ENCODE results near the gene SLC12A2. TPM values are rescaled to one million over a fixed set of nuclear protein-coding genes. Genes with fewer than 3 reads are reported as not detected.

SLC12A2 gene
- total RNA-seq, 2 experiments from 2014 or later: 20.6 to 36.5 TPM

DNA sequence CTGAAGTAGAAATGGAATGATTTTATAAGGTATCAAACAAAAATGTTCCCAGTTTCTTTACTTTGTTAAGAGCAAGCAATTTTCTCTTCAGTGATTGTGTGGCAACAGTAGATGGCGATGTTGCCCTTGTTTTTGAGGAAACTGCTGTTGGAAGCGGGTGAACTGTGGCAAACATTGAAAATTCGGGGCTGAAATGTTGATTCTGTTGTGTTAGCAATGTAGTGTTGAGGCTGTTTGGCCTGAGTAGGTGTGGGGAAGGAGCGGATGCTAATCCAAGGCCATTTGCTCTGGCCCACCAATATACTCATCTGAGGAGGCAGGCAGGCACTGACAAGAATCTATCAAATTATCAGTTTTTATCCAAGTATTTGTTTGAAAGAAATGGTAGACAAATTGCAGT, 129.8 kb downstream of the SLC12A2 start:
- CTCF ChIA-PET (ENCODE audit: unreplicated experiment): no interaction called here
- DNase-seq (ENCODE audit: low spot score): peak; percentile 56
- Histone ChIP-seq H3K4me3 (ENCODE audit: low read depth, low read length, poor library complexity, severe bottlenecking) (no peak overlapping the region), H3K79me2 (ENCODE audit: insufficient read depth, low read depth, low read length) (no peaks in the 10 kb centered on the region), H2AFZ (ENCODE audit: low read length) (no peak overlapping the region), H3K36me3 (ENCODE audit: insufficient read depth, low read length) (no peaks in the 10 kb centered on the region), H3K4me1 (ENCODE audit: insufficient read depth, low read length, poor library complexity, severe bottlenecking) (no peaks in the 10 kb centered on the region), H3K9me3 (ENCODE audit: low read length) (no peaks in the 10 kb centered on the region), H4K20me1 (ENCODE audit: insufficient read depth, low read length) (no peaks in the 10 kb centered on the region), H3K27ac (ENCODE audit: low read depth, low read length, poor library complexity, severe bottlenecking) (no peak overlapping the region), H3K4me2 (ENCODE audit: low read length) (no peak overlapping the region), H3K9me2 (ENCODE audit: insufficient read depth, low read length) (no peaks in the 10 kb centered on the region)
- TF ChIP-seq, protein P1, sequence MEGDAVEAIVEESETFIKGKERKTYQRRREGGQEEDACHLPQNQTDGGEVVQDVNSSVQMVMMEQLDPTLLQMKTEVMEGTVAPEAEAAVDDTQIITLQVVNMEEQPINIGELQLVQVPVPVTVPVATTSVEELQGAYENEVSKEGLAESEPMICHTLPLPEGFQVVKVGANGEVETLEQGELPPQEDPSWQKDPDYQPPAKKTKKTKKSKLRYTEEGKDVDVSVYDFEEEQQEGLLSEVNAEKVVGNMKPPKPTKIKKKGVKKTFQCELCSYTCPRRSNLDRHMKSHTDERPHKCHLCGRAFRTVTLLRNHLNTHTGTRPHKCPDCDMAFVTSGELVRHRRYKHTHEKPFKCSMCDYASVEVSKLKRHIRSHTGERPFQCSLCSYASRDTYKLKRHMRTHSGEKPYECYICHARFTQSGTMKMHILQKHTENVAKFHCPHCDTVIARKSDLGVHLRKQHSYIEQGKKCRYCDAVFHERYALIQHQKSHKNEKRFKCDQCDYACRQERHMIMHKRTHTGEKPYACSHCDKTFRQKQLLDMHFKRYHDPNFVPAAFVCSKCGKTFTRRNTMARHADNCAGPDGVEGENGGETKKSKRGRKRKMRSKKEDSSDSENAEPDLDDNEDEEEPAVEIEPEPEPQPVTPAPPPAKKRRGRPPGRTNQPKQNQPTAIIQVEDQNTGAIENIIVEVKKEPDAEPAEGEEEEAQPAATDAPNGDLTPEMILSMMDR (conservative IDR thresholded peaks at IDR 0.05; ENCODE audit: low read length): peak; percentile 85
- TF ChIP-seq EZH2phosphoT487 (IDR thresholded peaks at IDR 0.05; ENCODE audit: borderline replicate concordance, low read depth, low read length): no peak
- intact Hi-C loops (cut with micrococcal nuclease; ENCODE audit: unreplicated experiment): loop anchor here (2.0 to 5.0 kb wide), 4 partner anchors 284 to 1554 kb away; no protein-coding TSS in a partner anchor
- BruUV-seq (replicated peaks): no TSS peak
- POLR2A ChIA-PET: no interaction called here

GRCh38 chr5:128213833-128214232, 130.3 kb downstream of the SLC12A2 start:
- intact Hi-C loops (cut with micrococcal nuclease; ENCODE audit: unreplicated experiment): loop anchor here (2.0 to 5.0 kb wide), 4 partner anchors 283 to 1553 kb away; no protein-coding TSS in a partner anchor
- DNase-seq (ENCODE audit: low spot score): no peak
- TF ChIP-seq, protein P1 (conservative IDR thresholded peaks at IDR 0.05; ENCODE audit: low read length): no peak
- TF ChIP-seq EZH2phosphoT487 (IDR thresholded peaks at IDR 0.05; ENCODE audit: borderline replicate concordance, low read depth, low read length): no peak
- CTCF ChIA-PET (ENCODE audit: unreplicated experiment): no interaction called here
- POLR2A ChIA-PET: no interaction called here
- Histone ChIP-seq H3K36me3 (ENCODE audit: insufficient read depth, low read length) (no peaks in the 10 kb centered on the region), H3K27ac (ENCODE audit: low read depth, low read length, poor library complexity, severe bottlenecking) (no peak overlapping the region), H3K4me1 (ENCODE audit: insufficient read depth, low read length, poor library complexity, severe bottlenecking) (no peaks in the 10 kb centered on the region), H3K9me2 (ENCODE audit: insufficient read depth, low read length) (no peaks in the 10 kb centered on the region), H2AFZ (ENCODE audit: low read length) (no peak overlapping the region), H3K79me2 (ENCODE audit: insufficient read depth, low read depth, low read length) (no peaks in the 10 kb centered on the region), H3K9me3 (ENCODE audit: low read length) (no peaks in the 10 kb centered on the region), H4K20me1 (ENCODE audit: insufficient read depth, low read length) (no peaks in the 10 kb centered on the region), H3K4me3 (ENCODE audit: low read depth, low read length, poor library complexity, severe bottlenecking) (no peak overlapping the region), H3K4me2 (ENCODE audit: low read length) (no peak overlapping the region)
- no TSS peak for BruUV-seq (replicated peaks)

DNA sequence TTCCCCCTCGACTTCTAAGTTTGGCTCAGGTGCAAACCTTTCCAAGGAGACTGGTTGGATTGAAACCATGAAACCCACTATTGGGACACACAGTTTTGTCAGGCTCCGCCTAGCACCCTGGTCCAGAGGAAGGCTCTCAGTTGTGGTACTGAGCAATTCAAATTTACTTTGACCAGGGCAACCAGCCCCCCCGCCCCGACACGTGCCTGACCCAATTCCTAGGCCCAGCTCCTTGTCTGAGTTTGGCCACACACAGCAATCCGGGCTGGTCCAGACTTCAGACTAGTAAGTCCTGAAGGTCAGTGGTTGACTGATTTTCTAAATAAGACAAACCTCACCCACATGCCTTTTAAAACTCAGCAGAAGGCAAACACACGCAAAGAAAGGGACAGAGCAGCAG, 132.7 kb downstream of the SLC12A2 start:
- BruUV-seq (replicated peaks): no TSS peak
- Histone ChIP-seq H4K20me1 (ENCODE audit: insufficient read depth, low read length) (no peaks in the 10 kb centered on the region), H3K9me3 (ENCODE audit: low read length) (no peaks in the 10 kb centered on the region), H3K4me2 (ENCODE audit: low read length) (no peak overlapping the region), H3K27ac (ENCODE audit: low read depth, low read length, poor library complexity, severe bottlenecking) (no peak overlapping the region), H2AFZ (ENCODE audit: low read length) (no peak overlapping the region), H3K4me3 (ENCODE audit: low read depth, low read length, poor library complexity, severe bottlenecking) (no peak overlapping the region), H3K36me3 (ENCODE audit: insufficient read depth, low read length) (no peaks in the 10 kb centered on the region), H3K9me2 (ENCODE audit: insufficient read depth, low read length) (no peaks in the 10 kb centered on the region), H3K79me2 (ENCODE audit: insufficient read depth, low read depth, low read length) (no peaks in the 10 kb centered on the region), H3K4me1 (ENCODE audit: insufficient read depth, low read length, poor library complexity, severe bottlenecking) (no peaks in the 10 kb centered on the region)
- intact Hi-C loops (cut with micrococcal nuclease; ENCODE audit: unreplicated experiment): no loop called here
- POLR2A ChIA-PET: no interaction called here
- CTCF ChIA-PET (ENCODE audit: unreplicated experiment): no interaction called here
- no peak for DNase-seq (ENCODE audit: low spot score)
- no peak for TF ChIP-seq EZH2phosphoT487 (IDR thresholded peaks at IDR 0.05; ENCODE audit: borderline replicate concordance, low read depth, low read length)
- TF ChIP-seq, protein P1 (conservative IDR thresholded peaks at IDR 0.05; ENCODE audit: low read length): no peak
